Stimulated activated CD8-positive, alpha-beta memory T cell treated with anti-CD3 and anti-CD28 coated beads, Interleukin-2, amount 100 ng/mL, for 1 hour (primary cell): ENCODE measurements around the gene IGSF3.

Experiments used
- DNase-seq, 2 donors: peaks; one replicate each; pipeline ENCODE4 v3.0.0-alpha.2; 2020; ENCODE audit warnings: low read depth in 2 of 2

IGSF3 gene

GRCh38 chr1:116686723-116687352, 19.3 kb upstream of the IGSF3 start:
- DNase-seq: no peak

DNA sequence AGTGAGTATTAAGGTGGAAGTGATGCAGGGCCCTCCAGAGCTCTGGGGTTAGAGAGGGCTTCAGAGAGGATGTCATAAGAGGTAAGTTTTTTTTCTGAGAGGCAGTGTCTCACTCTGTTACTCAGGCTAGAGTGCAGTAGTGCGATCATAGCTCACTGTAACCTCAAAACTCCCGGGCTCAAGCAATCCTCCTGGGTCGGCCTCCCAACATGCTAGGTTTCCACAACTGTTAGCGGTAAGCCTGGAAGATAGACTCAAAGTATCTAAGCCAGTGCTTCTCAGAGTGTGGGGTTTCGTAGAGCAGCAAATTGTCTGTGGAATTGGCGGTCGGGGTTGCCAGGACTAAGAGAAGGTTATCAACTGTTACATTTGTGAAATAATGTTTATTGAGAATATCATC, 18.6 kb upstream of the IGSF3 start:
- no peak for DNase-seq

DNA sequence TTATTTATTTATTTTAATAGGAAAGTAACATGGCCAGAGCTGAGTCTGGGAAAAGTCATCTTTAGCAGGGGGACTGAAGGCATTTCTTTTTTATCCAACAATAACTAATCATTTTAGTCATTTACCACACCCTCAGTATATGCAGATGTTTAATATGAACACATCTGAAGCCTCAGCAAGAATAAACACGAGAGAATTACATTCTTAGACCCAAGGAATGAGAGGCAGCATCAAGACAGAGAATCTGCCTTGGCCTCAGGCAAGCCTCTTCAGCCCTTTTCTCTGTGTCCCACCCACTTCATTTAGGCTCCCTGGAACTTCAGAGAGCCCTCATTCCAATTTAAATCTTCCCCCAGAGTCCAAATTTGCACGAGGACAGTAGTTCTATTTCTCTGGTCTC, 17.0 kb upstream of the IGSF3 start:
- no peak for DNase-seq

DNA sequence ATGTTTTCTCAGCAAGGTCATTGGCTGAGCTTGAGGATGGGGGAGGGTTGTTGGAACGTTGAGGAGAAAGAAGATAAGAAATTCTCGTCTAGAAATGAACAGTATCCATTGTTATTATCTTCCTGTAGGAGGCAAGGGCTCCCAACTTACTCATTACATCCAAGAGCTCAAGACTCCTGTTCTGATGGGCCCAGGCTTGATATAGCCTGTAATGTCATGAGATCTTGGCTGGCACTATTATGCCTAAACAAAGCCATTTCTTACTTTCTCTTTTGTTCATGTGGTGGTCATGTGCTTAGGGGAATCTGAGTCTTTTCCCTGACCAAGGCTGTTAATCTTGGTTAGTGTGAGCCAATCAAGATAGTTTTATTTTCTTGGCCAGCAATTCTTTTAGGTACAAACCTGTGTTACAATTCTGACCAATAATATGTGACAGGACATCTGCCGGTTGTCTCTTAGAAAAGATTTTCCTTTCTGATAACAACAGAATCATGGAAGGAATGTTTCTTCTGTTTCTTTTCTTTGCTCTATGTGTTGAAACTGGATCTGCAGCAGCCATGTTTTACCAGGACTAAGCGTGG, 15.2 kb upstream of the IGSF3 start:
- no peak for DNase-seq

DNA sequence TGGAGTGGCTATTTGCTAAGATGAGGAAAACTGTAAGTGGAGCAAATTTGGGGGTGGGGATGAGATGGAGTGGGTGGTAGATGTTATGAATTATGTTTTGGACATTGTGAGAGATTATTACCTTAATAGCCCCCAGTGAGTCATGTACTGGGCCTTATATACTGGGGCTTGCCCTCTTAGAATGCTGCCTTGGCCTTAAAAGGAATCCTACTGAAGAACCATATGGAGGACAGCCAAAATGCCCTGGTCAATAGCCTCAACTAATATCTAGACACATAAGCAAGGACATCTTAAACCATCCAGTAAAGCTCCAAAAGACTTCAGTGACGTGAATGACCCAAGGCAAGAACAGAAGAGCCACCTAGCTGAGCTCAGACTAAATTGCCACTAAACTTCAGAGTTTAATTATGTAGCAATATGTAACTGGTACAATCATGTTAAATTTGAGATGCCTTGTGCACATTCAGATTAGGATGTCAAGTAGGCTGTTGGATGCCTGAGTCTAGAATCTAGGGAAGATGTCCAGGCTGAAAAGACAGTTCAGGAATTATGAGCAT, 13.9 kb upstream of the IGSF3 start:
- DNase-seq: no peak

GRCh38 chr1:116680752-116681151, 13.2 kb upstream of the IGSF3 start:
- no peak for DNase-seq

GRCh38 chr1:116679828-116680628, 12.5 kb upstream of the IGSF3 start:
- no peak for DNase-seq

- no peak for DNase-seq
Observed at GRCh38 chr1:116679091-116679827, 11.7 kb upstream of the IGSF3 start.

GRCh38 chr1:116678732-116679090, 11.2 kb upstream of the IGSF3 start:
- no peak for DNase-seq

GRCh38 chr1:116677474-116678062, 10.0 kb upstream of the IGSF3 start:
- no peak for DNase-seq

- DNase-seq: no peak
Observed at GRCh38 chr1:116676291-116676690, 8.8 kb upstream of the IGSF3 start.

GRCh38 chr1:116674751-116675150, 7.2 kb upstream of the IGSF3 start:
- DNase-seq: no peak

DNA sequence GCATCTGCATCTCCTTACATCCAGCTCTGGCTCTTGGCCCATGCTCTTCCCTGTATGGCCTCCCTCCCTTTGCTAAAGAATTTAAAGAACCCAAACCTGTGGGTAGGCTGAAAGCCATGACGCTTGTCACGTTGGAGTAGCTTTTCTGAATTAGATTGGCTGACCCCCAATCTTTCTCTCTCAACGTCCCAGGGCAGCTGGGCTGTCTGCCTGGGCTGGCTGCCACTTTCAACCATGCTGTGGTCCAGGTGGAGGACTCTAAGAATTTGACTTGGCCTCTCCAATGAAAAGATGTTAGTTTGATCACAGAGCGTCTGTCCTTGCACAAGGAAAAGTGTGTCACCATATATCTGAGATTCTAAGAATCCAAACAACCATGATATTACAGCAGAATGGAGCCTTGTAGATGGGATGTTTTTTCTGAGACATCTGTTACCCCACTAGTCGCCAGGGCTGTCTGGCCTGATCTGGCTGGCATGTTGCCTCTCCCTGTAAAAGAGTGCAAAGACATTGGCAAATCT, 6.5 kb upstream of the IGSF3 start:
- no peak for DNase-seq

GRCh38 chr1:116671912-116672311, 4.4 kb upstream of the IGSF3 start:
- no peak for DNase-seq

DNA sequence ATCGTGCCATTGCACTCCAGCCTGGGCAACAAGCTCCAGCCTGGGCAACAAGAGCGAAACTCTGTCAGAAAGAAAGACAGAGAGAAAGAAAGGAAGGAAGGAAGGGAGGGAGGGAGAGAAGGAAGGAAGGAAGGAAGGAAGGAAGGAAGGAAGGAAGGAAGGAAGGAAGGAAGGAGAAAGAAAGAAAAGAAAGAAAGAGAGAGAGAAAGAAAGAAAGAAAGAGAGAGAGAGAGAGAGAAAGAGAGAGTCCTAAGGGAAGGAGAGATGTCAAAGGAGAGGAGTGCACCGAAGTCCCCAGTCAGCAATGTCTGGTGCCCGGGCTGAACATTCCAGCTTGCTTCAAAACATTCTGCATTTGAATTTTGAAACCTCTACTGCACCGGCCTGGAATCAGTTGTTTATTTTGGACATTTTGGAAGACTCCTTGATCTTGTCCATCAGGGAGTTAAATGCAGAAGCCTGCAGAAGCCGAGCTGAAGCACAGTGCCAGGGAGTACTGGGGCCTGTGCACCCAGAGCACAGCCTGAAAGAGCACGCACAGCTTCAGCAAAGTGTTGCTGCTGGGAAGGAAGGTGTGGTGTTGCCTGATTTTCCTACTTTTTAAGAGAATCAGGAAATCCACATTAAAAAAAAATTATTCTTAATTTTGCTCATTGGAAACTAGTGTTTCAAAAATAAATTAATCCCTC, 3.7 kb upstream of the IGSF3 start:
- DNase-seq: no peak

- DNase-seq: no peak
Observed at GRCh38 chr1:116668277-116668676, 744 bp upstream of the IGSF3 start.

GRCh38 chr1:116667078-116667574, 407 bp downstream of the IGSF3 start:
- DNase-seq: no peak

GRCh38 chr1:116666187-116667077, 1.1 kb downstream of the IGSF3 start:
- DNase-seq: no peak

- no peak for DNase-seq
Observed at GRCh38 chr1:116664978-116665371, 2.6 kb downstream of the IGSF3 start.
